Activated B cell treated with CpG ODN at 0.5 μM for 24 hours (primary cell): ENCODE measurements around the gene CLEC18A. TPM values are rescaled to one million over a fixed set of nuclear protein-coding genes. Genes with fewer than 3 reads are reported as not detected.
"Not testable (repeated sequence)": the region's sequence is repeated elsewhere in the genome, so short reads cannot be mapped to it uniquely, and the experiment has no call there.

Experiments
- ATAC-seq: fragments of 200-7000 bp; cut with Tn5 transposase; one replicate; pipeline ENCODE4 v1.10.0; 2021; ENCODE audit warnings: low read depth, mild to moderate bottlenecking, moderate library complexity
- CTCF ChIA-PET: fragments of 350-600 bp; sonication (Branson Sonifier 250); formaldehyde crosslinking; loops from one replicate; lab custom pipeline; 2021; ENCODE audit warnings: antibody characterized with exemption; lab: Charles Lee
- POLR2A ChIA-PET: fragments of 350-600 bp; sonication (Branson Sonifier 250); formaldehyde crosslinking; loops from one replicate; lab custom pipeline; 2021; ENCODE audit warnings: antibody characterized with exemption; lab: Charles Lee
- DNase-seq: peaks from one replicate; pipeline ENCODE4 v3.0.0; 2022
- H3K27ac Mint-ChIP-seq: one replicate; pipeline ENCODE4 v1.8.0; 2020; ENCODE audit warnings: mixed read lengths
- H3K27me3 Mint-ChIP-seq: one replicate; pipeline ENCODE4 v1.8.0; 2021; ENCODE audit warnings: mixed read lengths
- H3K36me3 Mint-ChIP-seq: one replicate; pipeline ENCODE4 v1.8.0; 2021; ENCODE audit warnings: low read depth, mixed read lengths
- H3K4me1 Mint-ChIP-seq: one replicate; pipeline ENCODE4 v1.8.0; 2021; ENCODE audit warnings: mixed read lengths
- H3K4me3 Mint-ChIP-seq: one replicate; pipeline ENCODE4 v1.8.0; 2020; ENCODE audit warnings: mild to moderate bottlenecking, mixed read lengths
- H3K9me3 Mint-ChIP-seq: one replicate; pipeline ENCODE4 v1.8.0; 2020; ENCODE audit warnings: mixed read lengths
- intact Hi-C: fragments of 100-400 bp; cut with micrococcal nuclease; formaldehyde crosslinking; loops from one replicate; pipeline ENCODE4 v1.15.1; 2024
- total RNA-seq: library from RNA; stranded (reverse); gene quantifications from 2 replicates; pipeline ENCODE4 v1.2.3, GENCODE V29; 2022
- TF ChIP-seq, protein P1 (sequence below): fragments of 200-600 bp; IDR thresholded peaks from one replicate; pipeline ENCODE4 v1.8.0; 2022; ENCODE audit warnings: antibody characterized with exemption, mild to moderate bottlenecking

Gene CLEC18A
- total RNA-seq, 1 donor from 2014 or later = 1.8 TPM

- Mint-ChIP-seq H3K9me3 (no peaks in the 10 kb centered on the region), H3K4me3 (no peak overlapping the region), H3K36me3 (peaks cover 58% of the 10 kb centered on the region), H3K27me3 (no peaks in the 10 kb centered on the region), H3K4me1 (no peaks in the 10 kb centered on the region), H3K27ac (no peak overlapping the region)
- intact Hi-C loops = no loop called here
- ChIA-PET CTCF (no interaction called here), POLR2A (no interaction called here)
- TF ChIP-seq, protein P1, sequence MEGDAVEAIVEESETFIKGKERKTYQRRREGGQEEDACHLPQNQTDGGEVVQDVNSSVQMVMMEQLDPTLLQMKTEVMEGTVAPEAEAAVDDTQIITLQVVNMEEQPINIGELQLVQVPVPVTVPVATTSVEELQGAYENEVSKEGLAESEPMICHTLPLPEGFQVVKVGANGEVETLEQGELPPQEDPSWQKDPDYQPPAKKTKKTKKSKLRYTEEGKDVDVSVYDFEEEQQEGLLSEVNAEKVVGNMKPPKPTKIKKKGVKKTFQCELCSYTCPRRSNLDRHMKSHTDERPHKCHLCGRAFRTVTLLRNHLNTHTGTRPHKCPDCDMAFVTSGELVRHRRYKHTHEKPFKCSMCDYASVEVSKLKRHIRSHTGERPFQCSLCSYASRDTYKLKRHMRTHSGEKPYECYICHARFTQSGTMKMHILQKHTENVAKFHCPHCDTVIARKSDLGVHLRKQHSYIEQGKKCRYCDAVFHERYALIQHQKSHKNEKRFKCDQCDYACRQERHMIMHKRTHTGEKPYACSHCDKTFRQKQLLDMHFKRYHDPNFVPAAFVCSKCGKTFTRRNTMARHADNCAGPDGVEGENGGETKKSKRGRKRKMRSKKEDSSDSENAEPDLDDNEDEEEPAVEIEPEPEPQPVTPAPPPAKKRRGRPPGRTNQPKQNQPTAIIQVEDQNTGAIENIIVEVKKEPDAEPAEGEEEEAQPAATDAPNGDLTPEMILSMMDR = no peak
- no peak for ATAC-seq
- DNase-seq = no peak
Measured at GRCh38 chr16:69940676-69941075, 10.5 kb upstream of the CLEC18A start.

DNA sequence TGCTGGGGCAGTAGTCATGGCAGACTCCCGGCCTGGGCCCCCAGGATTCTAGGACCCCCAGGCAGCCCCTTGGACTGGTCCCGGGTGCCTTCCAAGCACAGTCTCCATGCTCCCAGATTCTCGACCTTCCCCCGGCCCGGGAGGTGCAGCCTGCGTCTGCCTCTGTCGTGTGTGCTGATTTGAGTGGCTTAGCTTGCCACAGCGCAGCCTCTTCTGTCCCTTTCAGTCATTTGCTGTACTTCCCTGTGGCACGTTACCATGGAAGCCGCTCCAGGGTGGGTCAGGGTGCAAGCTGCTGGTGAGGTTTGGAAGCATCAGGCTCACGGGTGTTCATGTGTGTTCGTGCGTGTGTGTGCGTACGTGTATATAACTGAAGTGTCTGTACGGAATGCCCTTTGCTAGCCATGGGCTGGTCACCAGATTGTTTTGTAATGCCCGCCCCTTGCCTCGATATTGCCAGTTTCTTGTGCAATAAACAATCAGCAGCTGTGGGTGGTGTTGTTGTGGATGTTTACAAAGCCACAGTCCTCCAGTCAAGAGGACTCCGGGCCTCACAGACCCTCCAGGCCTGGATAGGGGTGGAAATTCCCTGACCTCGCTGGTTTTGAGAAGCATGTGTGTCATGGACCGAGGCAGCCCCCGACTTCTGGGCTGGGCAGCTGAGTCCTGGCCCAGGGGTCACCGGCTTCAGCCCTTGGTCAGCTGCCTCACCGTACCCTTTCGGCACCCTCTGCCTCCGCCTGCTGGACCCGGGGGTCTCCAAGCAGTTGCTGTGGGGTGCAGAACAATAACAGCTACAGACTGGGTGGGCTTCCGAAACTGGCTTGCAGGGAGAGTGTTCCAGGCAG lies 9.7 kb upstream of the CLEC18A start:
- H3K4me1 Mint-ChIP-seq = no peaks in the 10 kb centered on the region
- no peaks in the 10 kb centered on the region for H3K9me3 Mint-ChIP-seq
- no peak overlapping the region for H3K27ac Mint-ChIP-seq
- DNase-seq (no peak), ATAC-seq (no peak)
- ChIA-PET CTCF (no interaction called here), POLR2A (no interaction called here)
- no peaks in the 10 kb centered on the region for H3K27me3 Mint-ChIP-seq
- H3K4me3 Mint-ChIP-seq = no peak overlapping the region
- TF ChIP-seq, protein P1 = no peak
- H3K36me3 Mint-ChIP-seq = peaks cover 50% of the 10 kb centered on the region
- intact Hi-C loops = no loop called here

GRCh38 chr16:69942099-69942491 lies 9.0 kb upstream of the CLEC18A start:
- no peaks in the 10 kb centered on the region for H3K9me3 Mint-ChIP-seq
- ChIA-PET CTCF (no interaction called here), POLR2A (no interaction called here)
- TF ChIP-seq, protein P1 = no peak
- H3K36me3 Mint-ChIP-seq = peaks cover 44% of the 10 kb centered on the region
- no peaks in the 10 kb centered on the region for H3K27me3 Mint-ChIP-seq
- no peaks in the 10 kb centered on the region for H3K4me1 Mint-ChIP-seq
- H3K4me3 Mint-ChIP-seq = no peak overlapping the region
- intact Hi-C loops = no loop called here
- no peak overlapping the region for H3K27ac Mint-ChIP-seq
- ATAC-seq = no peak
- no peak for DNase-seq

- H3K4me1 Mint-ChIP-seq = no peaks in the 10 kb centered on the region
- CTCF ChIA-PET = no interaction called here
- POLR2A ChIA-PET = no interaction called here
- no peak overlapping the region for H3K4me3 Mint-ChIP-seq
- no peaks in the 10 kb centered on the region for H3K27me3 Mint-ChIP-seq
- no peak for DNase-seq
- TF ChIP-seq, protein P1 = no peak
- H3K36me3 Mint-ChIP-seq = peaks cover 38% of the 10 kb centered on the region
- H3K9me3 Mint-ChIP-seq = no peaks in the 10 kb centered on the region
- no peak overlapping the region for H3K27ac Mint-ChIP-seq
- no peak for ATAC-seq
- intact Hi-C loops = no loop called here
Measured at GRCh38 chr16:69942627-69943170, 8.4 kb upstream of the CLEC18A start.

DNA sequence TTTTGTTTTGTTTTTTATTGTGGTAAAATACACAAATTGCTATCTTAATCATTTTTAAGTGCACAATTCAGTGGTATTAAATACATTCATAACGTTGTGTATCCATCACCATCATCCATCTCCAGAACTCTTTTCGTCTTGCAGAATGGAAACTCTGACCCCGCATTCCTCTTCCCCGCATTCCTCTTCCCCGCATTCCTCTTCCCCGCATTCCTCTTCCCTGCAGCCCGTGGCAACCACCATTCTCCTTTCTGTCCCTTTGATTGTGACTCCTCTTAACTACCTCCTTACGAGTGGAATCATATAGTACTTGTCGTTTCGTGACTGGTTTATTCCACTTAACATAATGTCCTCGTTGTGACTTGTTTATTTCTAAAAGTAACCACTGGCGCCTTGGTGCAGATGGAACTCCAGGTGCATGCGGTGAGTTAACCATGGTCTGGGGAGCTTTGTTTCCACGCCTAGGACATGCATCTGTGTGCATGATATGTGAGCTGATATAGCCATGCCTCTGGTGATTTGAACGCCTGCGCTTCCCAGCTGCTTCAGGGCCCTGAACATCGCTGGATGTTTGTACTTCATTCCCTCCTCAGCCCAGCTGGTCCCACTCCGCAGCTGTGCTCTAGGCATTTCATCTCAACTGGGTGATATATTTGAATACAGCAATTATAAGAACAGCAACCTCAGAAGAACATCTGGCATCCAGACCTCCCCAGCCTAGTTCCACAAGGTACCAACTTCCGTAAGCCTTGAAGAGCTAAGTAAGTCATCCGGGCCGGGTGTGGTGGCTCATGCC lies 7.7 kb upstream of the CLEC18A start:
- DNase-seq, CTCF ChIA-PET, H3K27me3 Mint-ChIP-seq, H3K4me3 Mint-ChIP-seq, H3K4me1 Mint-ChIP-seq, H3K9me3 Mint-ChIP-seq, POLR2A ChIA-PET, ATAC-seq, intact Hi-C loops, H3K27ac Mint-ChIP-seq: not testable (repeated sequence)
- peaks cover 33% of the 10 kb centered on the region for H3K36me3 Mint-ChIP-seq

DNA sequence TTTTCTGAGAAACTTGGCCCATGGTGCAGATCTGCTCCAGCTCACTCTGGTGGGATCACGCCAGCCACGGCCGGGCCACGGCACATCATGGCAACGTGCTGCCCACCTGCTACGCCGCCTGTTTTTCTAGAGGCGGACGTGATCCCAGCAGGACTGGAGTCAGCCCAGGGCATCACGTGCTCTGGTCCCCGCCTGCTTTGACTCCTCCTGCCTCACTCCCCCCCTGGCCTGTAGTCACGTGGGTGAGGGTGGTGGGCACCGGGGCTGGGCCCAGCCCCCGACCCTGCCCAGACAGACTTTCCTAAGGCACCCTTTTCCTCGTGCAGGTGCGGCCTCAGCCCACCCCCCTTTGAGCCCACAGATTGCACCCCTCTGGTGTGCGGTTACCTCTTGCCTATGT lies 723 bp upstream of the CLEC18A start:
- intact Hi-C loops, H3K27ac Mint-ChIP-seq, H3K4me1 Mint-ChIP-seq, H3K27me3 Mint-ChIP-seq, CTCF ChIA-PET, H3K36me3 Mint-ChIP-seq, H3K9me3 Mint-ChIP-seq, DNase-seq, ATAC-seq, H3K4me3 Mint-ChIP-seq, POLR2A ChIA-PET: not testable (repeated sequence)

DNA sequence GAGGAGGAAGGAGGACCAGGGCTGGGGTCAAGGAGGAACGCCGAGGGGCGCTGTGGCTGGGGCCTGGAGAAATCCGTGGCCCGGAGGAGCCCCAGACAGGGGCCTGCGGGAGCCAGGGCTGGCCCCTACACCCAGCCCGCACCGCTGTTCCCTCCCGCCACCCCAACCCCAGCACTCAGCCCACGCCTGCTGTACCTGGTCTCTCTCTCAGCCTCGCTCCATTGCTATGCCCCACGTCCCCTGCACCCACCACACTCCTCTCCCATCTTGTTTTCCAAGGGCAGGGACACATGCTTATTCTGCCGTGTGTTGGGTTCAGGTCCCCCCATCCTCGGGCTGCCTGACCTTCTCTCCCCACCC lies 518 bp downstream of the CLEC18A start:
- CTCF ChIA-PET, POLR2A ChIA-PET: not testable (repeated sequence)

DNA sequence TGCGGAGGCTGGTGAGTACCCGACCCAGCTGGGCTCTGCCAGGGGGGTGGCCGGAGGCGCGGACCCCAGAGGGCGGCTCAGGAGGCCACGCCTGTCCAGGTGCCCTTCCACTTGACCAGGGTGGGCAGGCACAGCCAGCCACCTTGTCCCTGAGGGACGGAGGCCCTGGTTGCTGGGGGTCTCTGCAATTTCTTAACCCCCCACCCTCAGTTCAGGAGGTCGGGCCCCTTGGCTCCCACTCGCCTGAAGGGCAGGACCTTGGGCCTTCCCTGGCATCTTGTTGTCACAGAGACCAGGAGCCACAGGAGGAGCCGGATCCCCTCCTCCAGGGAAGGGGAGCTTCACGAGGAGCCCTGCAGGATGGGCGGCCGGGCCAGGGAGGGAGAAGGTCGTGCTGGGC lies 982 bp downstream of the CLEC18A start:
- H3K4me1 Mint-ChIP-seq, CTCF ChIA-PET, ATAC-seq, intact Hi-C loops, H3K27ac Mint-ChIP-seq, H3K36me3 Mint-ChIP-seq, H3K27me3 Mint-ChIP-seq, POLR2A ChIA-PET, H3K4me3 Mint-ChIP-seq, H3K9me3 Mint-ChIP-seq, DNase-seq: not testable (repeated sequence)

More for the DNA sequence above, 518 bp downstream of the CLEC18A start:
- H3K4me3 Mint-ChIP-seq, intact Hi-C loops, H3K4me1 Mint-ChIP-seq, H3K27me3 Mint-ChIP-seq, H3K27ac Mint-ChIP-seq, ATAC-seq, H3K9me3 Mint-ChIP-seq, H3K36me3 Mint-ChIP-seq, DNase-seq: not testable (repeated sequence)
